ENCODE measurements around the gene MGAT4B. TPM values are rescaled to one million over a fixed set of nuclear protein-coding genes. Genes with fewer than 3 reads are reported as not detected.

MGAT4B gene
- total RNA-seq, 1 experiment from 2014 or later: 406 TPM

DNA sequence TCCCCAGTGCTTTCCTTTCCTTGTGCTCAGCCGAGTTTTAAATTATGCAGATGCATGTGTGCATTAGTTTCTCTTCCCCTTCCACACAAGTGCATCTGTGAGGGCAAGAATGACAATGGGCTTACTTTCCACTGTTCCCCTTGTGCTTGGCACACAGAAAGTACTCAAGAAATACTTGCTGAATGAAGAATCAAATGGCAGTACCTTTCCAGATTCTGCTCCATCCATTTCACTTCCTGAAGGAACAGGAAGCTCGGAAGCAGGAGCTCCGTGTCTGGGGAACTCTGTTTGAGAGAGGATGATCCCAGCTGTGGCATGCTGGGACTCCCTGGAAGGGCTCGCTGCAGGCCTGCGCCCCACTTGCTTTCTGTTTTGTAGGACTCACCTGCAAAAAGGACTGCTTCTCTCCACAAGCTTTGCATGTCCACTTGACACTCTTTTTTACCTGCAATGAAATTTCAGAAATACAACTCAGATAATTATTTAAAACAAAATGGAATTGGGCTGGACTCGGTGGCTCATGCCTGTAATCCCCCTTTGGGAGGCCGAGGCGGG lies 46.4 kb upstream of the MGAT4B start:
- no peaks in the 10 kb centered on the region for H3K27me3 ChIP-seq (ENCODE audit: control insufficient read depth, insufficient read depth, low read length)
- CTCF ChIA-PET: no interaction called here
- no TSS peak for BruUV-seq (replicated peaks)
- H3K4me3 ChIP-seq (ENCODE audit: low read depth in 2 of 2, low read length in 2 of 2): no peak overlapping the region
- H3K9me3 ChIP-seq (ENCODE audit: control insufficient read depth, insufficient read depth, low read depth, low read length): no peaks in the 10 kb centered on the region
- H3K4me1 ChIP-seq (ENCODE audit: control insufficient read depth, insufficient read depth, low read length): peaks cover 4% of the 10 kb centered on the region; the same call in 1 of the 2 replicates
- in situ Hi-C loops (cut with HindIII; ENCODE audit: low pct_unique_long_range_greater_than_20kb, low sequenced_read_pairs) (no loop called here), intact Hi-C loops (cut with micrococcal nuclease; ENCODE audit: unreplicated experiment) (loop anchor here (10.0 kb wide), 1 partner anchor 242 kb away; no protein-coding TSS in a partner anchor)
- no peak for TF ChIP-seq SIN3A (IDR thresholded peaks at IDR 0.05; ENCODE audit: borderline replicate concordance, insufficient read depth, low read depth, low read length)
- TF ChIP-seq, protein P1, sequence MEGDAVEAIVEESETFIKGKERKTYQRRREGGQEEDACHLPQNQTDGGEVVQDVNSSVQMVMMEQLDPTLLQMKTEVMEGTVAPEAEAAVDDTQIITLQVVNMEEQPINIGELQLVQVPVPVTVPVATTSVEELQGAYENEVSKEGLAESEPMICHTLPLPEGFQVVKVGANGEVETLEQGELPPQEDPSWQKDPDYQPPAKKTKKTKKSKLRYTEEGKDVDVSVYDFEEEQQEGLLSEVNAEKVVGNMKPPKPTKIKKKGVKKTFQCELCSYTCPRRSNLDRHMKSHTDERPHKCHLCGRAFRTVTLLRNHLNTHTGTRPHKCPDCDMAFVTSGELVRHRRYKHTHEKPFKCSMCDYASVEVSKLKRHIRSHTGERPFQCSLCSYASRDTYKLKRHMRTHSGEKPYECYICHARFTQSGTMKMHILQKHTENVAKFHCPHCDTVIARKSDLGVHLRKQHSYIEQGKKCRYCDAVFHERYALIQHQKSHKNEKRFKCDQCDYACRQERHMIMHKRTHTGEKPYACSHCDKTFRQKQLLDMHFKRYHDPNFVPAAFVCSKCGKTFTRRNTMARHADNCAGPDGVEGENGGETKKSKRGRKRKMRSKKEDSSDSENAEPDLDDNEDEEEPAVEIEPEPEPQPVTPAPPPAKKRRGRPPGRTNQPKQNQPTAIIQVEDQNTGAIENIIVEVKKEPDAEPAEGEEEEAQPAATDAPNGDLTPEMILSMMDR (IDR thresholded peaks at IDR 0.05): no peak
- TF ChIP-seq TCF7L2 (IDR thresholded peaks at IDR 0.05; ENCODE audit: low read depth, low read length): no peak
- TF ChIP-seq, protein P2, sequence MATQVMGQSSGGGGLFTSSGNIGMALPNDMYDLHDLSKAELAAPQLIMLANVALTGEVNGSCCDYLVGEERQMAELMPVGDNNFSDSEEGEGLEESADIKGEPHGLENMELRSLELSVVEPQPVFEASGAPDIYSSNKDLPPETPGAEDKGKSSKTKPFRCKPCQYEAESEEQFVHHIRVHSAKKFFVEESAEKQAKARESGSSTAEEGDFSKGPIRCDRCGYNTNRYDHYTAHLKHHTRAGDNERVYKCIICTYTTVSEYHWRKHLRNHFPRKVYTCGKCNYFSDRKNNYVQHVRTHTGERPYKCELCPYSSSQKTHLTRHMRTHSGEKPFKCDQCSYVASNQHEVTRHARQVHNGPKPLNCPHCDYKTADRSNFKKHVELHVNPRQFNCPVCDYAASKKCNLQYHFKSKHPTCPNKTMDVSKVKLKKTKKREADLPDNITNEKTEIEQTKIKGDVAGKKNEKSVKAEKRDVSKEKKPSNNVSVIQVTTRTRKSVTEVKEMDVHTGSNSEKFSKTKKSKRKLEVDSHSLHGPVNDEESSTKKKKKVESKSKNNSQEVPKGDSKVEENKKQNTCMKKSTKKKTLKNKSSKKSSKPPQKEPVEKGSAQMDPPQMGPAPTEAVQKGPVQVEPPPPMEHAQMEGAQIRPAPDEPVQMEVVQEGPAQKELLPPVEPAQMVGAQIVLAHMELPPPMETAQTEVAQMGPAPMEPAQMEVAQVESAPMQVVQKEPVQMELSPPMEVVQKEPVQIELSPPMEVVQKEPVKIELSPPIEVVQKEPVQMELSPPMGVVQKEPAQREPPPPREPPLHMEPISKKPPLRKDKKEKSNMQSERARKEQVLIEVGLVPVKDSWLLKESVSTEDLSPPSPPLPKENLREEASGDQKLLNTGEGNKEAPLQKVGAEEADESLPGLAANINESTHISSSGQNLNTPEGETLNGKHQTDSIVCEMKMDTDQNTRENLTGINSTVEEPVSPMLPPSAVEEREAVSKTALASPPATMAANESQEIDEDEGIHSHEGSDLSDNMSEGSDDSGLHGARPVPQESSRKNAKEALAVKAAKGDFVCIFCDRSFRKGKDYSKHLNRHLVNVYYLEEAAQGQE (IDR thresholded peaks at IDR 0.05; ENCODE audit: insufficient read depth in 1 of 2, low read depth in 2 of 2, low read length in 1 of 2): no peak
- no peak for TF ChIP-seq POLR2AphosphoS5 (IDR thresholded peaks at IDR 0.05; ENCODE audit: low read depth, low read length)
- H3K27ac ChIP-seq (ENCODE audit: low read length): no peak overlapping the region
- ATAC-seq: no peak
- DNase-seq (ENCODE audit: low read depth, low spot score): no peak
- POLR2A ChIA-PET: interaction anchor here (0.6 kb wide), 1 partner anchor 1642 kb away, joined by 9 read pairs; no protein-coding TSS in a partner anchor
- H3K36me3 ChIP-seq (ENCODE audit: control insufficient read depth, insufficient read depth, low read length): peaks cover 6% of the 10 kb centered on the region

- intact Hi-C loops (cut with micrococcal nuclease; ENCODE audit: unreplicated experiment): no loop called here
Measured at GRCh38 chr5:179841621-179842020, 35.0 kb upstream of the MGAT4B start.

More at GRCh38 chr5:179841621-179842020, 35.0 kb upstream of the MGAT4B start:
- ATAC-seq: no peak
- peaks cover 7% of the 10 kb centered on the region for H3K36me3 ChIP-seq (ENCODE audit: control insufficient read depth, insufficient read depth, low read length)
- no peaks in the 10 kb centered on the region for H3K27me3 ChIP-seq (ENCODE audit: control insufficient read depth, insufficient read depth, low read length)
- H3K4me1 ChIP-seq (ENCODE audit: control insufficient read depth, insufficient read depth, low read length): peaks cover 17% of the 10 kb centered on the region
- BruUV-seq (replicated peaks): no TSS peak
- POLR2A ChIA-PET: no interaction called here
- CTCF ChIA-PET: no interaction called here
- no peak overlapping the region for H3K4me3 ChIP-seq (ENCODE audit: low read depth in 2 of 2, low read length in 2 of 2)
- H3K9me3 ChIP-seq (ENCODE audit: control insufficient read depth, insufficient read depth, low read depth, low read length): peaks cover 2% of the 10 kb centered on the region; the same call in 1 of the 2 replicates
- no peak for DNase-seq (ENCODE audit: low read depth, low spot score)
- no peak overlapping the region for H3K27ac ChIP-seq (ENCODE audit: low read length)
- TF ChIP-seq TCF7L2 (IDR thresholded peaks at IDR 0.05; ENCODE audit: low read depth, low read length) (no peak), SIN3A (IDR thresholded peaks at IDR 0.05; ENCODE audit: borderline replicate concordance, insufficient read depth, low read depth, low read length) (no peak), POLR2AphosphoS5 (IDR thresholded peaks at IDR 0.05; ENCODE audit: low read depth, low read length) (no peak)
- TF ChIP-seq, protein P1 (IDR thresholded peaks at IDR 0.05): no peak
- TF ChIP-seq, protein P2 (IDR thresholded peaks at IDR 0.05; ENCODE audit: insufficient read depth in 1 of 2, low read depth in 2 of 2, low read length in 1 of 2): no peak
- in situ Hi-C loops (cut with HindIII; ENCODE audit: low pct_unique_long_range_greater_than_20kb, low sequenced_read_pairs): no loop called here

All from Panc1 (cell line).